Measurements from ENCODE around the gene YY1AP1.

DNA sequence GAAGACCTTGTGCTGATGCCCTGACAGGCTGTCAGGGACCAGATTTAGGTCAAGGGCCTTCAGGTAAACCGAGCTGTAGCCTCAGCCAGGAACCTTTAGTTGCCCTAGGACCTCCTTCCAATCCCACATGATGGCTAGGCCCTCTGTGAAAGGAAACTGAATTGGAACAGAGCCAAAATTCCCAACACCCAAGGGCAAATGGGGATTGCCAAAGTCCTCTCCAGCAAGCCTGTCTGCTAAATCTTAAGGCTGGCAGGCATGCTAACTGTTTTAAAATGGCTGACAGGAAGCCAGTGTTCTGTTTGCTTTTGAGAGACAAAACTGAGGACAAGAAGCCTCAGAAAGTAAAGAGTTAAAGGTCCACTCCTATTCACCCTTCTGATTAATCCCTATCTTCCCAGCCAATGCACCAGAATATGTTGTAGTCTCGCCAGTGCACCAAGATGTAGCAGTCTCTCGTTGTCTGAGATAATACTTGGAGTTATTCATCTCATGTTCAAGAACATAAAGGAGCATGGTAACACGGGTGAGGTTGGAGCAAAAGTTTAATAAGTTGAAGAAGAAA lies 43.5 kb downstream of the YY1AP1 start:
- TF ChIP-seq, protein P1, sequence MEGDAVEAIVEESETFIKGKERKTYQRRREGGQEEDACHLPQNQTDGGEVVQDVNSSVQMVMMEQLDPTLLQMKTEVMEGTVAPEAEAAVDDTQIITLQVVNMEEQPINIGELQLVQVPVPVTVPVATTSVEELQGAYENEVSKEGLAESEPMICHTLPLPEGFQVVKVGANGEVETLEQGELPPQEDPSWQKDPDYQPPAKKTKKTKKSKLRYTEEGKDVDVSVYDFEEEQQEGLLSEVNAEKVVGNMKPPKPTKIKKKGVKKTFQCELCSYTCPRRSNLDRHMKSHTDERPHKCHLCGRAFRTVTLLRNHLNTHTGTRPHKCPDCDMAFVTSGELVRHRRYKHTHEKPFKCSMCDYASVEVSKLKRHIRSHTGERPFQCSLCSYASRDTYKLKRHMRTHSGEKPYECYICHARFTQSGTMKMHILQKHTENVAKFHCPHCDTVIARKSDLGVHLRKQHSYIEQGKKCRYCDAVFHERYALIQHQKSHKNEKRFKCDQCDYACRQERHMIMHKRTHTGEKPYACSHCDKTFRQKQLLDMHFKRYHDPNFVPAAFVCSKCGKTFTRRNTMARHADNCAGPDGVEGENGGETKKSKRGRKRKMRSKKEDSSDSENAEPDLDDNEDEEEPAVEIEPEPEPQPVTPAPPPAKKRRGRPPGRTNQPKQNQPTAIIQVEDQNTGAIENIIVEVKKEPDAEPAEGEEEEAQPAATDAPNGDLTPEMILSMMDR (IDR thresholded peaks at IDR 0.05), result no peak
- TF ChIP-seq POLR2A (IDR thresholded peaks at IDR 0.05), result no peak

Measured in thyroid gland (tissue), 4 donors.